ENCODE measurements around the gene AKAIN1. TPM values are rescaled to one million over a fixed set of nuclear protein-coding genes. Genes with fewer than 3 reads are reported as not detected.

Gene AKAIN1
- total and polyA plus RNA-seq, 2 experiments from 2014 or later: not detected

GRCh38 chr18:5173646-5174045 lies 23.4 kb downstream of the AKAIN1 start:
- Histone ChIP-seq H3K36me3 (no peaks in the 10 kb centered on the region), H3K4me3 (no peak overlapping the region), H3K27me3 (no peaks in the 10 kb centered on the region), H3K27ac (no peak overlapping the region), H3K9me3 (ENCODE audit: low read depth) (no peaks in the 10 kb centered on the region), H3K4me1 (ENCODE audit: low read depth) (no peaks in the 10 kb centered on the region)
- DNase-seq (ENCODE audit: low read depth in 1 of 2, low spot score in 1 of 2): no peak
- TF ChIP-seq CTCF (IDR thresholded peaks at IDR 0.05; ENCODE audit: low read depth, low read length): no peak

GRCh38 chr18:5173236-5173635 lies 23.8 kb downstream of the AKAIN1 start:
- Histone ChIP-seq H3K4me3 (no peak overlapping the region), H3K27me3 (no peaks in the 10 kb centered on the region), H3K27ac (no peak overlapping the region), H3K9me3 (ENCODE audit: low read depth) (no peaks in the 10 kb centered on the region), H3K36me3 (no peaks in the 10 kb centered on the region), H3K4me1 (ENCODE audit: low read depth) (no peaks in the 10 kb centered on the region)
- TF ChIP-seq CTCF (IDR thresholded peaks at IDR 0.05; ENCODE audit: low read depth, low read length): no peak
- DNase-seq (ENCODE audit: low read depth in 1 of 2, low spot score in 1 of 2): no peak

DNA sequence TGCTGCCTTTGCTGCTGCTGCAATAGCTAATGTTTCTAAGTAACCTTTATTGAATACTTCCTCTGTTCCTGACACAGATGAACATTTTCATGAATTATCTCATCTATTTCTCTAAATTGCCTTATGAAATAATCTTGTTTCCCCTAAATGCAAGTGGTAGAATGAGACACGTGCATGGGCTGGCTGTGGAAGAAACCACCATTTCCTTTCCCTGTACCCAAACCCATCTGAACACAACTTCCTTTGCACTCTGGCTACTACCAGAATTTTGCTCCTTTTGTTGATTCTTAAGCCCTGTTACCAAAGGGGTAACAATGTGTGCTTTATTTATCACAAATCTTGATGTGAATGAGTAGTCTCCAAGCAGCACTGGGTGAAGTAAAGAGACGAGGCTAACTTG lies 29.2 kb downstream of the AKAIN1 start:
- TF ChIP-seq CTCF (IDR thresholded peaks at IDR 0.05; ENCODE audit: low read depth, low read length): no peak

GRCh38 chr18:5166606-5167280 lies 30.3 kb downstream of the AKAIN1 start:
- no peaks in the 10 kb centered on the region for H3K36me3 ChIP-seq
- DNase-seq (ENCODE audit: low read depth in 1 of 2, low spot score in 1 of 2): no peak
- H3K4me3 ChIP-seq: no peak overlapping the region
- no peaks in the 10 kb centered on the region for H3K9me3 ChIP-seq (ENCODE audit: low read depth)
- H3K4me1 ChIP-seq (ENCODE audit: low read depth): no peaks in the 10 kb centered on the region
- no peak overlapping the region for H3K27ac ChIP-seq
- H3K27me3 ChIP-seq: no peaks in the 10 kb centered on the region
- no peak for TF ChIP-seq CTCF (IDR thresholded peaks at IDR 0.05; ENCODE audit: low read depth, low read length)

More for the DNA sequence above, 29.2 kb downstream of the AKAIN1 start:
- no peaks in the 10 kb centered on the region for H3K4me1 ChIP-seq (ENCODE audit: low read depth)
- H3K4me3 ChIP-seq: no peak overlapping the region
- no peak for DNase-seq (ENCODE audit: low read depth in 1 of 2, low spot score in 1 of 2)
- no peaks in the 10 kb centered on the region for H3K36me3 ChIP-seq
- no peak overlapping the region for H3K27ac ChIP-seq
- no peaks in the 10 kb centered on the region for H3K9me3 ChIP-seq (ENCODE audit: low read depth)
- H3K27me3 ChIP-seq: no peaks in the 10 kb centered on the region

GRCh38 chr18:5164903-5165302 lies 32.2 kb downstream of the AKAIN1 start:
- Histone ChIP-seq H3K9me3 (ENCODE audit: low read depth) (no peaks in the 10 kb centered on the region), H3K27me3 (no peaks in the 10 kb centered on the region), H3K4me3 (no peak overlapping the region), H3K36me3 (no peaks in the 10 kb centered on the region), H3K27ac (no peak overlapping the region), H3K4me1 (ENCODE audit: low read depth) (no peaks in the 10 kb centered on the region)
- TF ChIP-seq CTCF (IDR thresholded peaks at IDR 0.05; ENCODE audit: low read depth, low read length): no peak
- no peak for DNase-seq (ENCODE audit: low read depth in 1 of 2, low spot score in 1 of 2)
